DOHH2 (cell line): ENCODE results near the gene MARVELD1.

ENCODE experiments used
- EZH2phosphoT487 ChIP-seq: fragments of 200-600 bp; sonication (generic); IDR thresholded peaks from 2 replicates; pipeline ENCODE4 v1.6.1; 2017; ENCODE audit warnings: borderline replicate concordance, mild to moderate bottlenecking, antibody characterized with exemption, low read length, moderate library complexity, mixed read lengths
- TF ChIP-seq, protein P1 (sequence below): fragments of 200-600 bp; sonication (generic); IDR thresholded peaks from one replicate; pipeline ENCODE4 v1.5.1; 2014; ENCODE audit warnings: antibody characterized with exemption, mild to moderate bottlenecking, low read depth, low read length; ENCODE audit not compliant: poor library complexity, severe bottlenecking

DNA sequence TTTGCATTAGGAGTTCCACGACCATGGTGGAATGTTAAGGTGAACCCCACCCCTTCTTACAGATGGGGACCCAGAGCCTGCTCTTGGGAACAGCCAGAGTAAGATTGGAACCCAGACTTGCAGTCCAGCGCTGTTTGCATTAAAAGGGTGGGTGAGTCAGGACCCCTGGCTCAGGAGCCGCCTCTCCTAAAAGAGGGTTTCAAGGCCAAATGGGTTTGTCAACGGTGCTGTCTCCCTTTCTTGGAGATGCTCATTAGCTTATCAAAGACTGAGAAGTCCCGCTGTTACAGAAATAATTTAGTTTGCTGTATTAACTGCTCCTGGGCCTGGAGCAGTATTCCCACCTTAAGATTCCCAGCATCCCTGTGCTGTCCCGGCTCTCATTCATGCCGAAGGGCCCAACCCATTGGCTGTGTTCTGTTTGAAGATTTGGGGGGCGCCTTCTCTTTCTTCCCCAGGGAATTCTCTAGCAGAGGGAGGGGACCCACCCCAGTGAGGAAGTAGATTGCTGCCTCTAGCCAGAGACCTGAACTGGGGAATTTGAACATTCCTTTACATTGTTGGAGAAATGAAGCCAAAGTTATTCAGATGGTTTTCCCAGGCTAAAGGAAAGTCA is 1.8 kb downstream of the MARVELD1 start:
- TF ChIP-seq, protein P1, sequence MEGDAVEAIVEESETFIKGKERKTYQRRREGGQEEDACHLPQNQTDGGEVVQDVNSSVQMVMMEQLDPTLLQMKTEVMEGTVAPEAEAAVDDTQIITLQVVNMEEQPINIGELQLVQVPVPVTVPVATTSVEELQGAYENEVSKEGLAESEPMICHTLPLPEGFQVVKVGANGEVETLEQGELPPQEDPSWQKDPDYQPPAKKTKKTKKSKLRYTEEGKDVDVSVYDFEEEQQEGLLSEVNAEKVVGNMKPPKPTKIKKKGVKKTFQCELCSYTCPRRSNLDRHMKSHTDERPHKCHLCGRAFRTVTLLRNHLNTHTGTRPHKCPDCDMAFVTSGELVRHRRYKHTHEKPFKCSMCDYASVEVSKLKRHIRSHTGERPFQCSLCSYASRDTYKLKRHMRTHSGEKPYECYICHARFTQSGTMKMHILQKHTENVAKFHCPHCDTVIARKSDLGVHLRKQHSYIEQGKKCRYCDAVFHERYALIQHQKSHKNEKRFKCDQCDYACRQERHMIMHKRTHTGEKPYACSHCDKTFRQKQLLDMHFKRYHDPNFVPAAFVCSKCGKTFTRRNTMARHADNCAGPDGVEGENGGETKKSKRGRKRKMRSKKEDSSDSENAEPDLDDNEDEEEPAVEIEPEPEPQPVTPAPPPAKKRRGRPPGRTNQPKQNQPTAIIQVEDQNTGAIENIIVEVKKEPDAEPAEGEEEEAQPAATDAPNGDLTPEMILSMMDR = no peak
- TF ChIP-seq EZH2phosphoT487 = no peak
